Neural cell (in vitro differentiated cells): ENCODE data around the gene DCUN1D1. TPM values are rescaled to one million over a fixed set of nuclear protein-coding genes. Genes with fewer than 3 reads are reported as not detected.

Source experiments
- H2AFZ ChIP-seq: fragments of 200-600, 300-800 bp; sonication (generic), shearing (Covaris generic); 2 replicates; pipeline ENCODE4 v1.6.0; 2014; ENCODE audit warnings: low read depth, mild to moderate bottlenecking, antibody characterized with exemption, low read length, moderate library complexity
- H3F3A ChIP-seq: fragments of 200-600 bp; shearing (Covaris generic); 2 replicates; pipeline ENCODE4 v1.6.1; 2016; ENCODE audit warnings: mild to moderate bottlenecking, moderate library complexity, mixed read lengths, antibody characterized with exemption, low read length; ENCODE audit not compliant: insufficient read depth, poor library complexity, severe bottlenecking
- H3K27ac ChIP-seq: fragments of 200-600, 300-800 bp; sonication (generic), shearing (Covaris generic); 2 replicates; pipeline ENCODE4 v1.5.1; 2014; ENCODE audit warnings: mild to moderate bottlenecking, low read length, moderate library complexity
- H3K27me3 ChIP-seq: fragments of 300-800, 200-600 bp; sonication (generic), shearing (Covaris generic); 2 replicates; pipeline ENCODE4 v1.6.0; 2014; ENCODE audit warnings: mild to moderate bottlenecking, low read depth, low read length, moderate library complexity; ENCODE audit not compliant: insufficient read depth
- H3K36me3 ChIP-seq: fragments of 300-800, 200-600 bp; sonication (generic), shearing (Covaris generic); 2 replicates; pipeline ENCODE4 v1.5.1; 2014; ENCODE audit warnings: mild to moderate bottlenecking, antibody characterized with exemption, low read length, moderate library complexity; ENCODE audit not compliant: insufficient read depth
- H3K4me2 ChIP-seq: fragments of 300-800, 200-600 bp; sonication (generic), shearing (Covaris generic); 2 replicates; pipeline ENCODE4 v1.6.0; 2014; ENCODE audit warnings: mild to moderate bottlenecking, low read length
- H3K4me3 ChIP-seq: fragments of 300-800, 200-600 bp; sonication (generic), shearing (Covaris generic); 2 replicates; pipeline ENCODE4 v1.5.1; 2014; ENCODE audit warnings: mild to moderate bottlenecking, low read length, moderate library complexity
- H3K79me2 ChIP-seq: fragments of 200-600 bp; shearing (Covaris generic); replicated peaks from 2 replicates; pipeline ENCODE4 v1.6.0; 2014; ENCODE audit warnings: mild to moderate bottlenecking, low read length, moderate library complexity; ENCODE audit not compliant: insufficient read depth
- H3K9ac ChIP-seq: fragments of 300-800, 200-600 bp; sonication (generic), shearing (Covaris generic); 2 replicates; pipeline ENCODE4 v1.6.1; 2016; ENCODE audit warnings: mild to moderate bottlenecking, low read length, mixed read lengths
- H3K9me2 ChIP-seq: fragments of 200-600 bp; shearing (Covaris generic); 2 replicates; pipeline ENCODE4 v1.6.1; 2016; ENCODE audit warnings: mild to moderate bottlenecking, low read length, mixed read lengths; ENCODE audit not compliant: insufficient read depth
- H3K9me3 ChIP-seq: fragments of 200-600, 300-800 bp; sonication (generic), shearing (Covaris generic); 2 replicates; pipeline ENCODE4 v1.6.1; 2016; ENCODE audit warnings: mild to moderate bottlenecking, mixed run types, low read length, moderate library complexity, mixed read lengths
- H4K20me1 ChIP-seq: fragments of 200-600 bp; shearing (Covaris generic); 2 replicates; pipeline ENCODE4 v1.6.1; 2016; ENCODE audit warnings: mild to moderate bottlenecking, mixed run types; ENCODE audit not compliant: insufficient read depth
- CTCF ChIP-seq: fragments of 450-650 bp; IDR thresholded peaks from 2 replicates; pipeline ENCODE4 v1.5.1; 2014; ENCODE audit warnings: antibody characterized with exemption, mild to moderate bottlenecking, moderate library complexity; ENCODE audit not compliant: poor library complexity, severe bottlenecking
- EP300 ChIP-seq: fragments of 450-650 bp; conservative IDR thresholded peaks from 2 replicates; pipeline ENCODE4 v1.6.1; 2014; ENCODE audit warnings: antibody characterized with exemption, mild to moderate bottlenecking, moderate library complexity; ENCODE audit not compliant: poor library complexity, severe bottlenecking
- EZH2 ChIP-seq: fragments of 200-600, 300-800 bp; shearing (Covaris generic), sonication (generic); IDR thresholded peaks from 2 replicates; pipeline ENCODE4 v1.6.1; 2014; ENCODE audit warnings: antibody characterized with exemption, low read length, borderline replicate concordance, mild to moderate bottlenecking; ENCODE audit not compliant: insufficient read depth, poor library complexity, severe bottlenecking
- MXI1 ChIP-seq: fragments of 450-650 bp; conservative IDR thresholded peaks from 2 replicates; pipeline ENCODE4 v1.6.1; 2014; ENCODE audit warnings: antibody characterized with exemption, mild to moderate bottlenecking; ENCODE audit not compliant: poor library complexity, severe bottlenecking
- POLR2AphosphoS5 ChIP-seq: IDR thresholded peaks from 2 replicates; pipeline ENCODE4 v1.6.1; 2012
- RAD21 ChIP-seq: fragments of 450-650 bp; conservative IDR thresholded peaks from 2 replicates; pipeline ENCODE4 v1.6.1; 2014; ENCODE audit warnings: antibody characterized with exemption, mild to moderate bottlenecking, moderate library complexity
- REST ChIP-seq: IDR thresholded peaks from 2 replicates; pipeline ENCODE4 v1.6.1; 2012; ENCODE audit warnings: borderline replicate concordance
- SMC3 ChIP-seq: fragments of 450-650 bp; conservative IDR thresholded peaks from 2 replicates; pipeline ENCODE4 v1.6.1; 2014; ENCODE audit warnings: antibody characterized with exemption, mild to moderate bottlenecking, moderate library complexity; ENCODE audit not compliant: poor library complexity
- TAF1 ChIP-seq: IDR thresholded peaks from 2 replicates; pipeline ENCODE4 v1.6.1; 2012; ENCODE audit warnings: low read depth
- polyA plus RNA-seq: library from polyadenylated mRNA; depleted of rRNA; stranded (reverse); fragments of >200 nt; gene quantifications from 2 replicates; pipeline ENCODE4 v1.2.3, GENCODE V29; 2014

The DCUN1D1 gene
- polyA plus RNA-seq, 1 donor from 2014 or later: 33.4 TPM

- no peak overlapping the region for H3K4me2 ChIP-seq
- H3K36me3 ChIP-seq: no peaks in the 10 kb centered on the region
- no peaks in the 10 kb centered on the region for H3K79me2 ChIP-seq
- no peak for TF ChIP-seq TAF1
- no peak for TF ChIP-seq REST
- no peak for TF ChIP-seq RAD21
- TF ChIP-seq MXI1: no peak
- no peak for TF ChIP-seq SMC3
- TF ChIP-seq EP300: no peak
- TF ChIP-seq EZH2: no peak
- TF ChIP-seq POLR2AphosphoS5: no peak
- H3K9me3 ChIP-seq: no peaks in the 10 kb centered on the region
- H3K27me3 ChIP-seq: no peaks in the 10 kb centered on the region
- no peak overlapping the region for H3K9ac ChIP-seq
- H3K9me2 ChIP-seq: no peaks in the 10 kb centered on the region
- H3K4me3 ChIP-seq: no peak overlapping the region
- H4K20me1 ChIP-seq: no peaks in the 10 kb centered on the region
- no peak overlapping the region for H2AFZ ChIP-seq
- H3K27ac ChIP-seq: no peak overlapping the region
- H3F3A ChIP-seq: no peaks in the 10 kb centered on the region
These were observed 32.0 kb downstream of the DCUN1D1 start for GRCh38 chr3:182948305-182948704.

- H3K36me3 ChIP-seq: no peaks in the 10 kb centered on the region
- H3K4me3 ChIP-seq: no peak overlapping the region
- no peak overlapping the region for H2AFZ ChIP-seq
- H3K9me3 ChIP-seq: no peaks in the 10 kb centered on the region
- no peaks in the 10 kb centered on the region for H3K79me2 ChIP-seq
- H3K4me2 ChIP-seq: no peak overlapping the region
- no peaks in the 10 kb centered on the region for H4K20me1 ChIP-seq
- no peaks in the 10 kb centered on the region for H3F3A ChIP-seq
- H3K9ac ChIP-seq: no peak overlapping the region
- TF ChIP-seq EP300 (no peak), SMC3 (no peak), TAF1 (no peak), CTCF (no peak), POLR2AphosphoS5 (no peak), RAD21 (no peak), REST (no peak), EZH2 (no peak), MXI1 (no peak)
- H3K27ac ChIP-seq: no peak overlapping the region
- H3K27me3 ChIP-seq: no peaks in the 10 kb centered on the region
- H3K9me2 ChIP-seq: no peaks in the 10 kb centered on the region
These were observed 32.5 kb downstream of the DCUN1D1 start for GRCh38 chr3:182947888-182948287.
